Stimulated activated CD4-positive, alpha-beta T cell treated with anti-CD3 and anti-CD28 coated beads, TNF-alpha, amount 100 ng/mL, for 4 hours (primary cell): Measurements from ENCODE around the gene AQP6.

Experiments used
- DNase-seq, 3 experiments: peaks; one replicate each; pipeline ENCODE4 v3.0.0-alpha.2; 2020; ENCODE audit warnings: low read depth in 3 of 3

AQP6 gene

DNA sequence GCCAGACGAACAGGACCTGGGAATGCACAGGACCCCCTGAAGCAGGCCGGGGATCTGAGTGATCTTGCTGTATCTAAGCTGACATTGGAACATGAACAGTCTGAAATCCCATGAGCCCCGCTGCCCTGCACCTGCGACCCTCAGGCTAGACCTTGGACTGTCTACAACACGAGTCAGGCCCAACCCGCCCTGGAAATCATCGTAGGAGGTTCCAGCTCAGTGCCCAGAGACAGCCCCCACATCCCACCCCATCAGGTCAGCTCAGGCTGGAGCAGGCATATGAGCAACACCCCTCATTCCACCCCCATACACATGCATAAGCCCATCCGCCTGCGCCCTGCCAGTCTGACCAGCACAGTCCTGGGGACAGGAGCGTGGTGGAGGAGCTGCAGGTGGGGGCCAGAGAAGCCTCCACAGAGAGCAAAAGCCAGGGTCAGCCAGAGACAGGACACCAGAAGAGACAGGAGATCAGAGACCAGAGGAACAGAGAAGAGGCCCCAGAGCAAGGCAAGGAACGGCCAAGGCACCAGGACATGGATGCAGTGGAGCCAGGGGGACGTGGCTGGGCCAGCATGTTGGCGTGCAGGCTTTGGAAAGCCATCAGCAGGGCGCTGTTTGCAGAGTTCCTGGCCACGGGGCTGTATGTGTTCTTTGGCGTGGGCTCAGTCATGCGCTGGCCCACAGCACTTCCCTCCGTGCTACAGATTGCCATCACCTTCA is at the start of gene AQP6:
Gene AQP6 (plus strand): TSS at position 307 of the 720 bp plus-strand sequence. CDS start 227 bp downstream, at position 534.
- DNase-seq = no peak

DNA sequence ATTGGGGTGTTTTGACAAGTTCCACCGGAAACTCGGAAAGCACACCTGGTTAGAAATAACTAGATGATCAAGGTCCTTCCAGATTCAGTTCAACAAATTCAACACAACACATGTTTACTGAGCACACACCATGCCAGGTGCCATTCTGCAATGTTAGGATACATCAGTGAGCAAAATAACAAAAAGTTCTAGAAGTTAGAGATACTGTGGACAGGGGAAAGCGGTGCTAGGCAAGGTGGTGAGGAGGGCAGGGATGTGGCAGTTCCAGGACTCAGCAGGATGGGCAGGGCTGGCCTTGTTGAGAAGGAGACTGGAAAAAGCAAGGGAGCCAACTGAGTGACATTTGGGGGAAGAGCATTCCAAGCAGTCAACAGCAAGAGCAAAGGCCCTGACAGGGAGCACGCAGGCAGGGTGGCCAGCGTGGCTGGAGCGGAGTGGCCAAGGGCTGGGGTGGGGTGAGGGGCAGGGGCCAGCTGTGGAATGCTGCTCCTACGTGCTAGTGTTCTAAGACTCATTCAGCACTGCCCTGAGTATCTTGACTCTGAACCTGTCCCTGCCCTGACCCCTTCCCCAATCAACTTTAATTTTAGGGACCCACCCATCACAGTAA is 49.6 kb upstream of the AQP6 start:
- no peak for DNase-seq

DNA sequence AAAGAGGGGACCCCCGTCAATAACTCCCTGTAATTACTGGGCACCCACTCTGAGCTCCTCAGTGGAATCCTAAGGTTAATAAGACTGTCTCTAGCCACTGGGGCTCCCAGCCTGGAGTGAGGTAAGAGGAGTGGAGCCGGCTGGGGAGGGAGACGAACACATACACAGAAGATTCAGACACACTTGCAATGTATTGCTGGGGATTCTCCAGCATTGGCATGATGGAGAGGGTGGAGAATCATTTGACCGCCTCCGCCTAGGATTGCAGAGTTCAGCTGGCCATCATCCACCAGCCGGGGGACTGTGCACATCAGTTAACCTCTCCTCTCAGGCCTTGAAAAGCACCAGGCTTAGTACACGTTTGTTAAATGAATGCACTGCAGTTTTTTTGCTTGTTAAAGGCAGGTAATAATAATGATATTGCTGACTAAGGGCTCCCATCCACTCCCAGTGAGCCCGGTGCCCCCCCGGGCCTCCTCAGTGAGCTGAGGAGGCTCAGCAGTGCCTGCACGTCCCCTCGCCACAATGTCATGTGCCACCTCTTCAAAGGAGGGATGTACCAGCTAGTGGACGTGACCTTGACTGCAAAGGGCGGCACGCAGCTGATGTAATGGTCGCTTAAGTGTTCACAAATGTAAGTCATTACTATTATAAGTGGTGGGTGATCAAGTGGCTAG is 48.7 kb upstream of the AQP6 start:
- DNase-seq = no peak

DNA sequence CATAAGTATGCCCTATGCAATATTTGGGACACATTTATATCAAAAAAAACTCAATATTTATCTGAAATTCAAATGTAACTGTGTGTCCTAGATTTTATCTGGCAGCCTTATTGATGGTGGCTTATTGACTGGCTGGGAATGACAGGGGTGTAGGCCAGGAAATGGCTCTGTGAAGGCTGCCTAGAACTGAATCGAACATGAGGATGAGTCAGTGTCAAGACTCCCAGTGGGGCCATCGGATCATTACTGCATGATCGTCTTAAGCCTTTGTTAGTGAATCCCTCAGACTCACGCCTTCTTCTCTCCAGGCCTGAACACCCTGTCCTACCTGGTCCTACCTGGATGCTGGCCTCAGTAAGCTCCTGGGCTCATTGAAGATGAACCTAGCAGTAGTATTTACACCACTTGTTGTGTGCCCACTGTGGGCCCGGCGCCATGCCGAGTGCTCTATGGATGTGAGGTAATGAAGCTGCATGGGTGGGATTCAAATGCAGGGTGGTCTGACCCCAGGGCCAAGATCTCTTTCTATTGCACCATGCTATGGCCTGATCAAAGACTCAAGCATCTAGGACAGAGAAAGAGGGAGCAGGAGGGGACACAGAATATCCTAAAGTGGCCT is 48.0 kb upstream of the AQP6 start:
- no peak for DNase-seq

GRCh38 chr12:49925433-49926204 is 47.1 kb upstream of the AQP6 start:
- DNase-seq = no peak

- no peak for DNase-seq
These were observed 44.3 kb upstream of the AQP6 start for GRCh38 chr12:49928471-49928870.

DNA sequence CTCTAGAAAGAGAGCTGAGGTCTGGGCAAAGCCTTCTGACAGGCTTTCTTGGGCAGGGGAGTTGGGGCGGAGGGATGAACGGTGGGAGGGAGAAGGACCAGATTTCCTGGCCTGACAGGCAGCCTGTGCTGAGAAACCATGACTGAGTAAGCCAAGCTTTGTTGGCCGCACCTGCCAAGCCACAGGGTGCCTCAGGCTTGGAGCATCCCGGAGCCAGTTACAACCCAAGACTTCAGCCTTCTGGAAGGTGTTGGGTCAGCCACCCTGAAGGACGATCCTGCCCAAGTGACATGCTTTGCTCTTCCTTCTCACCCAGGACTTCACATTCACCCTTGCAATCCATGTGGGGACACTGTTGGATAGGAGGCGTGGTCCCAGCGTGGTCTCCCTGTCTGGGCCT is 43.2 kb upstream of the AQP6 start:
- DNase-seq = no peak

DNA sequence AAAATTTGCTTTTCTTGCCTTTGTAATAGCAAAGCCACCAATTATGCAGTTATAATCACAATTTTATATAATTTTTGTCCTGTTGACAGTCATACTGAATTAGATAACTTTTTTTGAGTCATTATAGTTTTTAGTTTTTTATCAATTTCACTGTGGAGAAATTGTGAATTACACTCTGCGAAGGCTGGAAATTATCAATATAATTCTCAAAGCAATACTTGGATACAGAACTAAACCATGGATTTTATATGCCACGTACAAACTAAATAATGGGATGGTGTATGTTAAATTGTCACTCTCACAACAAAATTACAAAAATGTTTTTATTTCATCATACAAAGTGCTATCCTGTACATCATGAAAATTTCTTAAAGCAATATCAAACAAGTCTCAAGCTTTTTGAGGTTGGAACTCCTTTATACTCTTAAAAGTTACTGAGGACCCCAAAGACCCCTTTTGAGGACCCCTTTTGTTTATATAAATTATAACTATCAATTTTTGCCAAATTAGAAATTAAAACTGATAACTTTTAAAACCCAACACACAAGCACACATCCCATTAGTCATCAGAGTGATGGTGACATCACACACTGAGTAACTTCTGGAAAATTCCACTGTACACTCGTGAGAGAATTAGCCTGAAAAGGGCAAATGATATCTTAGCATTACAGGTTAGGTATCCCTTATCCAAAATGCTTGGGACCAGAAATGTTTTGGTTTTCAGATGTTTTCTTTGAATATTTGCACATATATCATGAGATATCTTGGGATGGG is 42.0 kb upstream of the AQP6 start:
- no peak for DNase-seq

- no peak for DNase-seq
These were observed 40.7 kb upstream of the AQP6 start for GRCh38 chr12:49932023-49932422.

DNA sequence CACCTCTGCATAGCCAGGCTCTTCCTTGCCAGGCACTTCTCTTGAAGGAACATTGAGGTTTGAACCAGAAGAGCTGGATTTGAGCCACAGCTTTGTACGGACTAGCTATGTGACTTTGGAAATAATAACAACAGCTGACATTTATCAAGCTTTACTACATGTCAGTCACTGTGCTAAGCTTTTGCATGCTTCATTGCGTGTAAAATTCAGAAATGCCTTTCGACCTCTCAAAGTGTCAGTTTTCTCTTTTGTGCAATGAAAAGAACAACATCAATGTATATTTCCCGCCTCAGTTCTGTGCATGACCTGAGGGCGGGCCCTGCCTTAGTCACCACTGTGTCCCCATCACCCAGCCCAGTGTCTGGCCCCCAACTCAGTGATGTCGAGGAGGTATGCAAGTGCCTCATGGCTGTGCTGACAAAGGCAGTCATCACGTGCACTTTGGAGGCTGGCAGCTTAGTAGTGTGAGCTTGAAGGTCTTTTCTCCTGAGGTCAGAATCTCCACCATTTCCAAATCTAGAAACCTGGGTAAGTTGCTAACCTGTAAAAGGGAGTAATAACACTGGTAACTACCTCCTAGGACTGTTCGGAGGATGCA is 40.1 kb upstream of the AQP6 start:
- no peak for DNase-seq

- DNase-seq = no peak
These were observed 39.0 kb upstream of the AQP6 start for GRCh38 chr12:49933796-49934195.

GRCh38 chr12:49934505-49934904 is 38.2 kb upstream of the AQP6 start:
- no peak for DNase-seq

DNA sequence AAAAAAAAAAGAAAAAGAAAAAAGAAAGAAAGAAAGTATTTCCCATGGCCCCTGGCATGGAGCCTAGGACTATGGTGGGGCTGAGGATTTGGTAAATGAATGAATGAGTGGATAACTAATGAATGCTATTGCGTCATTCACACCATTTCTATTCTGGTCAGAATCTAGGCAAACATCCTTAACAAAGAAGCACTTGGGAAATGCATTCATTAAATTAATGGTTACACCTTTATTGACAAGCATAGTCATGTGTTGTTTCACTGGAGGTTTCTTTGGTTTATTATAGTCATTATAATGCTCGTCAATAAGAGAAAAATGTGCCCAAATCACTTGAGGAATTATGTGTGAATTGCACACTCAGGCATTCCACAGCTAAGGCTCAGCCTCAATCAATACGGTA is 35.8 kb upstream of the AQP6 start:
- DNase-seq = no peak

GRCh38 chr12:49937639-49938300 is 35.0 kb upstream of the AQP6 start:
- DNase-seq = no peak

- DNase-seq = no peak
These were observed 33.4 kb upstream of the AQP6 start for GRCh38 chr12:49939307-49939706.

GRCh38 chr12:49939707-49940106 is 33.0 kb upstream of the AQP6 start:
- DNase-seq = no peak

DNA sequence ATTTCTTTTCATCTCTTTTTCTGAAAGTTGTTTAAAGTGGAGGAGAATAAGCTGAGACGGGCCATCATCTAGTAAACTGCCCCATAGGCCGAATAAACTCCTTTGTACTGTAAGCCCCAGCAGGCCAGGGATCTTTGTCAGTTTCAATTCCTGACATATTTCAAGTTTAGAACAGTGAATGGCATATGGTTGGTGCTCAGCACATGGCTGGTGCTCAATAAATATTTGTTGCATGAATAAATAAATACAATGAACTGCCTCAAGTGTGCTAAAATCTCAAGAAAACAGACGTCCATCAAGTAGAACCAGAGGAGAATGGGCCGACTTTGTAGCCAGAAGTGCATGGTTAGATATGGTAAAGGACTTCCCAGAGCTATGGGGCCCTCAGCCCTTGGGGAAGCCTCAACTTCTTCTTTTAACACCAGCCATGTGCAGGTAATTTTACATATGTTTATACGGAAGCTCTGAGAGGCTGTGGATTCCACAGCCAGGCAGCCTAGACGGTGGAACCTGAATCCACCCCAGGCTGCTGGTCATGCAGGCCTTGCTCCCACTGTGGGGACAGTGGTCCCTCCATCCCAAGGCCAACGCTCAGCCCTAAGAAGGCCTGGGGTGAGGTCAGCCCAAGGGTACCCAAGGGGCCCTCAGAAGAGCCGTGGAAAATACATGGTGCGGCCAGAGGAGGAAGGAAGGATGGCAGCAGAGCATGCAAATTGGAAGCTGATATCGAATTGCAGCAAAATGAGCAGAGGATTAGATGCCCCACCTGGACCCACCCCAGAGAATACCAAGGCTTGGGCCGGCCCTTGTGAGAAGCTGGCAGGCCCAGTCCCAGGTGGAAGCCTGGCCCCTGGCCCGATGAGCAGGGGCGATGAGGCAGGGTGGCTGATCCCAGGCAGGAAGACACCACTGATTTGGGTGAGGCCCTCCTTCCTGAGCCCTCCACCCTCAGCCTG is 30.9 kb upstream of the AQP6 start:
- DNase-seq = no peak

- no peak for DNase-seq
These were observed 30.2 kb upstream of the AQP6 start for GRCh38 chr12:49942512-49942893.
